ENCODE measurements around the gene NTM. TPM values are rescaled to one million over a fixed set of nuclear protein-coding genes. Genes with fewer than 3 reads are reported as not detected.

Gene NTM
- total and polyA plus RNA-seq, 2 donors (not counting 3 experiments of a cell fraction or from before 2014, with no cell fraction given), result 1.00 to 1.1 TPM

- CTCF ChIA-PET, result no interaction called here
These were observed 166.8 kb downstream of the NTM start for GRCh38 chr11:131537196-131537595.

More at GRCh38 chr11:131537196-131537595, 166.8 kb downstream of the NTM start:
- TF ChIP-seq POLR2A (IDR thresholded peaks at IDR 0.05; ENCODE audit: low read depth, low read length) (no peak), JUN (IDR thresholded peaks at IDR 0.05; ENCODE audit: borderline replicate concordance, insufficient read depth, insufficient read length, low read depth) (no peak), MYC (IDR thresholded peaks at IDR 0.05; ENCODE audit: low read depth, low read length) (no peak), GATA2 (IDR thresholded peaks at IDR 0.05; ENCODE audit: insufficient read depth, insufficient read length, low read depth, low read length) (no peak), EZH2 (IDR thresholded peaks at IDR 0.05; ENCODE audit: borderline replicate concordance, low read depth, low read length, severe bottlenecking) (no peak), FOS (IDR thresholded peaks at IDR 0.05; ENCODE audit: borderline replicate concordance, insufficient read depth, low read length) (no peak), POLR2AphosphoS5 (IDR thresholded peaks at IDR 0.05; ENCODE audit: insufficient read depth, low read depth, low read length) (no peak), MAX (IDR thresholded peaks at IDR 0.05; ENCODE audit: insufficient read depth, insufficient read length) (no peak)
- TF ChIP-seq, protein P1, sequence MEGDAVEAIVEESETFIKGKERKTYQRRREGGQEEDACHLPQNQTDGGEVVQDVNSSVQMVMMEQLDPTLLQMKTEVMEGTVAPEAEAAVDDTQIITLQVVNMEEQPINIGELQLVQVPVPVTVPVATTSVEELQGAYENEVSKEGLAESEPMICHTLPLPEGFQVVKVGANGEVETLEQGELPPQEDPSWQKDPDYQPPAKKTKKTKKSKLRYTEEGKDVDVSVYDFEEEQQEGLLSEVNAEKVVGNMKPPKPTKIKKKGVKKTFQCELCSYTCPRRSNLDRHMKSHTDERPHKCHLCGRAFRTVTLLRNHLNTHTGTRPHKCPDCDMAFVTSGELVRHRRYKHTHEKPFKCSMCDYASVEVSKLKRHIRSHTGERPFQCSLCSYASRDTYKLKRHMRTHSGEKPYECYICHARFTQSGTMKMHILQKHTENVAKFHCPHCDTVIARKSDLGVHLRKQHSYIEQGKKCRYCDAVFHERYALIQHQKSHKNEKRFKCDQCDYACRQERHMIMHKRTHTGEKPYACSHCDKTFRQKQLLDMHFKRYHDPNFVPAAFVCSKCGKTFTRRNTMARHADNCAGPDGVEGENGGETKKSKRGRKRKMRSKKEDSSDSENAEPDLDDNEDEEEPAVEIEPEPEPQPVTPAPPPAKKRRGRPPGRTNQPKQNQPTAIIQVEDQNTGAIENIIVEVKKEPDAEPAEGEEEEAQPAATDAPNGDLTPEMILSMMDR (IDR thresholded peaks at IDR 0.05; ENCODE audit: extremely low read depth in 1 of 2, insufficient read depth in 1 of 2, low read depth in 1 of 2, low read length in 2 of 2), result no peak
- DNase-seq (ENCODE audit: low read depth, low spot score), result no peak
- Histone ChIP-seq H4K20me1 (replicated peaks; ENCODE audit: control insufficient read depth, extremely low read depth, insufficient read depth, low read length) (no peaks in the 10 kb centered on the region), H2AFZ (ENCODE audit: low read depth, low read length) (no peak overlapping the region), H3K36me3 (ENCODE audit: control insufficient read depth in 2 of 2, extremely low read depth in 1 of 2, insufficient read depth in 2 of 2, low read length in 2 of 2) (no peaks in the 10 kb centered on the region), H3K79me2 (ENCODE audit: control insufficient read depth, insufficient read depth, low read length) (no peaks in the 10 kb centered on the region), H3K27me3 (ENCODE audit: control insufficient read depth in 2 of 2, insufficient read depth in 2 of 2, low read length in 2 of 2) (no peaks in the 10 kb centered on the region), H3K9ac (replicated peaks; ENCODE audit: extremely low read depth, insufficient read depth, low read length) (no peak overlapping the region), H3K4me1 (ENCODE audit: control insufficient read depth, extremely low read depth, insufficient read depth, low read length) (no peaks in the 10 kb centered on the region), H3K4me3 (replicated peaks in 1 of 3; ENCODE audit: insufficient read depth in 1 of 3, low read depth in 1 of 3, low read length in 3 of 3) (no peak overlapping the region), H3K4me2 (ENCODE audit: insufficient read depth, low read length) (no peak overlapping the region), H3K27ac (ENCODE audit: insufficient read depth, low read depth, low read length) (no peak overlapping the region), H3K9me3 (replicated peaks; ENCODE audit: control insufficient read depth, insufficient read depth, low read length) (no peaks in the 10 kb centered on the region), H3K9me1 (replicated peaks; ENCODE audit: control insufficient read depth, extremely low read depth, insufficient read depth, low read length) (no peaks in the 10 kb centered on the region)
- BruUV-seq (replicated peaks), result no TSS peak
- FAIRE-seq, result no peak
- dilution Hi-C loops (cut with MboI; ENCODE audit: extremely low pct_ligation_motif_present, low sequenced_read_pairs) (no loop called here), intact Hi-C loops (cut with micrococcal nuclease) (no loop called here)
- POLR2A ChIA-PET, result no interaction called here

Measured in endothelial cell of umbilical vein (primary cell).